Glutamatergic neuron (in vitro differentiated cells): ENCODE data around the gene TUT4. TPM values are rescaled to one million over a fixed set of nuclear protein-coding genes. Genes with fewer than 3 reads are reported as not detected.

Experiments
- DNase-seq: peaks from one replicate; pipeline ENCODE4 v3.0.0; 2022
- H3K27ac Mint-ChIP-seq: one replicate; pipeline ENCODE4 v1.8.0; 2020; ENCODE audit warnings: mild to moderate bottlenecking, mixed read lengths, inconsistent platforms; ENCODE audit not compliant: unreplicated experiment
- H3K27me3 Mint-ChIP-seq: one replicate; pipeline ENCODE4 v1.8.0; 2020; ENCODE audit warnings: mild to moderate bottlenecking, moderate library complexity, mixed read lengths, inconsistent platforms; ENCODE audit not compliant: unreplicated experiment
- H3K36me3 Mint-ChIP-seq: one replicate; pipeline ENCODE4 v1.8.0; 2020; ENCODE audit warnings: mild to moderate bottlenecking, mixed read lengths, inconsistent platforms; ENCODE audit not compliant: unreplicated experiment
- H3K4me1 Mint-ChIP-seq: one replicate; pipeline ENCODE4 v1.8.0; 2020; ENCODE audit warnings: mild to moderate bottlenecking, low read depth, mixed read lengths, inconsistent platforms; ENCODE audit not compliant: unreplicated experiment
- H3K4me3 Mint-ChIP-seq: one replicate; pipeline ENCODE4 v1.8.0; 2020; ENCODE audit warnings: mild to moderate bottlenecking, mixed read lengths, inconsistent platforms; ENCODE audit not compliant: unreplicated experiment
- H3K9me3 Mint-ChIP-seq: one replicate; pipeline ENCODE4 v1.8.0; 2020; ENCODE audit warnings: mild to moderate bottlenecking, moderate library complexity, mixed read lengths, inconsistent platforms; ENCODE audit not compliant: unreplicated experiment
- total RNA-seq: library from RNA; stranded (reverse); fragmentation: NEBNext Ultra II Directional; extraction: Animal tissue kit (Norgen Biotek cat#: 25700); gene quantifications from one replicate; pipeline ENCODE4 v1.2.1, GENCODE V29; 2021; ENCODE audit not compliant: unreplicated experiment
- TF ChIP-seq, protein P1 (sequence below): fragments of 200-600 bp; sonication (generic); IDR thresholded peaks from one replicate; pipeline ENCODE4 v1.5.0; 2021; ENCODE audit not compliant: partially characterized antibody, unreplicated experiment

The TUT4 gene
- total RNA-seq, 1 donor from 2014 or later, result 70.8 TPM

DNA sequence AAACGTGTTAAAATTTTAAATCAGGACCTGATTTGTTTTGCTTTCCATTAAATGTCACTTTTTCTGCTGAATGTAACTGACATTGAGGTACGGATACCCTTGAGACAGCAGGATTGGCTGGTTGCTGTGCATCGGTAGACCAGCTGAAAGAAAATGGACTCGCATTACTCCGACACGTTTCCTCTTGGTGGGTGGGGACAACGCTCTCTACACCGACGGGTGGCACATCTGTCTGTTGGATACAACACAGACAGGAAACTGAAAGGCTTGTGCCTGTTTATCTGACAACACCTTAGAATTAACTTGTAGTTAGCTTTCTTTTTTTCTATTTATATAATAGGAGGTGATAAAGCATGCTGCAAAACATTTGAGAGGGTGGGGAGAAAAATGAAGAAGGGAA, 129.1 kb downstream of the TUT4 start:
- Mint-ChIP-seq H3K27me3 (no peaks in the 10 kb centered on the region), H3K9me3 (no peaks in the 10 kb centered on the region), H3K27ac (no peak overlapping the region), H3K36me3 (no peaks in the 10 kb centered on the region), H3K4me3 (no peak overlapping the region), H3K4me1 (no peaks in the 10 kb centered on the region)
- DNase-seq, result no peak
- TF ChIP-seq, protein P1, sequence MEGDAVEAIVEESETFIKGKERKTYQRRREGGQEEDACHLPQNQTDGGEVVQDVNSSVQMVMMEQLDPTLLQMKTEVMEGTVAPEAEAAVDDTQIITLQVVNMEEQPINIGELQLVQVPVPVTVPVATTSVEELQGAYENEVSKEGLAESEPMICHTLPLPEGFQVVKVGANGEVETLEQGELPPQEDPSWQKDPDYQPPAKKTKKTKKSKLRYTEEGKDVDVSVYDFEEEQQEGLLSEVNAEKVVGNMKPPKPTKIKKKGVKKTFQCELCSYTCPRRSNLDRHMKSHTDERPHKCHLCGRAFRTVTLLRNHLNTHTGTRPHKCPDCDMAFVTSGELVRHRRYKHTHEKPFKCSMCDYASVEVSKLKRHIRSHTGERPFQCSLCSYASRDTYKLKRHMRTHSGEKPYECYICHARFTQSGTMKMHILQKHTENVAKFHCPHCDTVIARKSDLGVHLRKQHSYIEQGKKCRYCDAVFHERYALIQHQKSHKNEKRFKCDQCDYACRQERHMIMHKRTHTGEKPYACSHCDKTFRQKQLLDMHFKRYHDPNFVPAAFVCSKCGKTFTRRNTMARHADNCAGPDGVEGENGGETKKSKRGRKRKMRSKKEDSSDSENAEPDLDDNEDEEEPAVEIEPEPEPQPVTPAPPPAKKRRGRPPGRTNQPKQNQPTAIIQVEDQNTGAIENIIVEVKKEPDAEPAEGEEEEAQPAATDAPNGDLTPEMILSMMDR, result no peak

DNA sequence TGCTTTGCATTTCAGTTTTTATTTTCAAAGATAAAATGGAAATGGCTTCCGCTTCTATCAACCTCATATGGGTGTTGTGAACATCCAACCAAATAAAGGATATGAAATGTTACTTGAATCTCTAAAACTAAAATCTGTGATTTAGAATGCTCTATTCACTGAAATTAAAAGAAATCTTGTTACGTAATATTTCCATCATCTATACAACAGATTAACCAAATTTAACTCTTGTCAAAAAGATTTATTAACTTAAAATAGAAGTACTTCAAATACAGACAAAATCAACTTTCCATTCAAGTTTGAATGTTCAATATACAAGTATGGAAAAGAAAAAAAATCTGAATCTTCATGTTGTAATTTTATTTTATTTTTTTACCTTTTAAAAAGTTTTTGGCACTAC, 129.8 kb downstream of the TUT4 start:
- TF ChIP-seq, protein P1, result no peak
- no peak for DNase-seq
- Mint-ChIP-seq H3K36me3 (no peaks in the 10 kb centered on the region), H3K27me3 (no peaks in the 10 kb centered on the region), H3K4me3 (no peak overlapping the region), H3K9me3 (no peaks in the 10 kb centered on the region), H3K4me1 (no peaks in the 10 kb centered on the region), H3K27ac (no peak overlapping the region)

DNA sequence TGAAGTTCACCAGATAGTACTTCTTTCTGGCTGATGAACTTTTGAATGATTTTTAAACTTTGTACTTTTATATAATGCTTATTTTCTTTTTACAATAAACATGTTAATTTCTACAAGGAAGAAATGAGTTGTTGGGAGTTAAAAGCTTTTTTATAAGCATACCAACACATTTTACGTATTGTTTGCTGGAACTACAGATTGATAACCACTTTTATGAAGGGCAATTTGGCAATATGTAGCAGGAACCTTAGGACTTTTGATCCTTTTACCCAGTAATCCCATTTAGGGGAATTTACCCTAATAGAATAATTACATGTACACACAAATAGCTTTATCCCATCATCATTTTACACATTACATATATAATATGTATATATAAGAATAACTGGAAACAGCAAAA, 132.2 kb downstream of the TUT4 start:
- H3K4me3 Mint-ChIP-seq, result no peak overlapping the region
- no peaks in the 10 kb centered on the region for H3K36me3 Mint-ChIP-seq
- H3K27me3 Mint-ChIP-seq, result no peaks in the 10 kb centered on the region
- H3K27ac Mint-ChIP-seq, result no peak overlapping the region
- no peak for DNase-seq
- no peaks in the 10 kb centered on the region for H3K4me1 Mint-ChIP-seq
- no peaks in the 10 kb centered on the region for H3K9me3 Mint-ChIP-seq
- TF ChIP-seq, protein P1, result no peak

DNA sequence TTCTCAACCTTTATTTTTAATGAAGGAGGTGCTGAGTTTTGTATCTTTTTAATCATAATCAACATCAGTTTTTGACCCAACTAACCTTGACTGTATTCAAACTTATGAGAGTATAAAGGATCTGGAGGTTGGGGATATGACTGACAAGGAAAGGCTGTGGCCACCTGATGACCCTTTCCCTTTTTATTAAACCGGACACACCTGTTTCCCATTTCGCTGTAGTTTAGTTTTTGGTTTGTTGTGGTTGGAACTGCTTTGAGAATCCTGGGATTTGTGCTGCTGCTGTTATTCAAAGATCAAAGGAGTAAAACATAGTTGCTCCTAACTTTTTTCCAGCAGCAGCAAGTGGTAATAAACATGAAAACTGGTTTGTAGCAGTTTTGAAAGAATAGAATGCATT, 136.1 kb downstream of the TUT4 start:
- Mint-ChIP-seq H3K4me3 (no peak overlapping the region), H3K36me3 (no peaks in the 10 kb centered on the region), H3K9me3 (no peaks in the 10 kb centered on the region), H3K4me1 (no peaks in the 10 kb centered on the region), H3K27ac (no peak overlapping the region), H3K27me3 (no peaks in the 10 kb centered on the region)
- DNase-seq, result no peak
- TF ChIP-seq, protein P1, result no peak

DNA sequence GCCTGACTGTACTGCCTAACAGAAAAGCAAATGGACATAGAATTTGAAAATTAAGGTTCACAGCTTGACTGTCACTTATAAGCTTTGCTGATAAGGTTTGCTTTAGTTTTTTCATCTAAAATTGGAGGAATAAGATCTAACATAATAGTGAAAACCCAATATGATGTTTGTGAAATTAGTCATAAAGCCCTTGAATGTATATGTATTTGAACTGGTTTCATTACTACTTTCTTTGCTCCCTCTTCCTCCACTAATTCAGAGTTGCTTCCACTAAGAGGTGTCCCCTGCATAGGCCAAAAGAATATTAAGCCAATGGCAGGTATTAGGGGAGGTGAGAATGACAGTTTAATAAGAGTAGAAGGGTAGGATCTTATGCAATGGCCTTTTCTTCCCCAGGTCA, 137.9 kb downstream of the TUT4 start:
- Mint-ChIP-seq H3K4me1 (no peaks in the 10 kb centered on the region), H3K27ac (no peak overlapping the region), H3K27me3 (no peaks in the 10 kb centered on the region), H3K4me3 (no peak overlapping the region), H3K36me3 (no peaks in the 10 kb centered on the region), H3K9me3 (no peaks in the 10 kb centered on the region)
- TF ChIP-seq, protein P1, result no peak
- DNase-seq, result no peak
